Loucy (cell line): ENCODE data around the gene NADK2.

Experiments used
- EZH2phosphoT487 ChIP-seq: fragments of 200-600 bp; IDR thresholded peaks from 2 replicates; pipeline ENCODE4 v1.6.1; 2018; ENCODE audit warnings: antibody characterized with exemption, mild to moderate bottlenecking, moderate library complexity, borderline replicate concordance
- TF ChIP-seq, protein P1 (sequence below): fragments of 200-600 bp; sonication (generic); conservative IDR thresholded peaks from 2 replicates; pipeline ENCODE4 v1.5.1; 2014; ENCODE audit warnings: mild to moderate bottlenecking, antibody characterized with exemption, low read length

DNA sequence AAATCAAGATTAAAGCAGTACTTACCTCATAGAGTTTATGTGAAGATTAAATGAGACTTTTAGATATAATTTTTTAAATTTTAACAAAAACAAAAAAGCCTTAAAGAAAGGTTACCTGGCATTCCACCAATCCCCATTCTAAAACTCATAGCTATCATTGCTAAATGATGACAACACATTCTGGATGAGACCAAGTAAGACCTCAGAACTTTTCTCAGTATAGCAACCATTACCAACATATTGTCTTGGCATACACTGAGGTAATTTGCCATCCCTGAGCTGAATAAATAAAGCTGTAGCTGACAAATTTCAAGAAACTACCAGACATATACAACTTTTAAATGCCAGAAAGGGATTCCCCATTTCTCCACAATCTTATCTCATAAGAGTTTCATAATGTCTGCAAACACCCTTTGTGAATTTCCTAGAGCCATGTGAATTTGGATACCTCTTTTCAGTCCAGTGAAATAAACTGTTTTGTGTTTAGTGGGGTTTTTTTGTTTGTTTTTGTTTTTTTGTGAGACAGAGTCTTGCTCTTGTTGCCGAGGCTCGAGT lies 30.5 kb upstream of the NADK2 start:
- TF ChIP-seq, protein P1, sequence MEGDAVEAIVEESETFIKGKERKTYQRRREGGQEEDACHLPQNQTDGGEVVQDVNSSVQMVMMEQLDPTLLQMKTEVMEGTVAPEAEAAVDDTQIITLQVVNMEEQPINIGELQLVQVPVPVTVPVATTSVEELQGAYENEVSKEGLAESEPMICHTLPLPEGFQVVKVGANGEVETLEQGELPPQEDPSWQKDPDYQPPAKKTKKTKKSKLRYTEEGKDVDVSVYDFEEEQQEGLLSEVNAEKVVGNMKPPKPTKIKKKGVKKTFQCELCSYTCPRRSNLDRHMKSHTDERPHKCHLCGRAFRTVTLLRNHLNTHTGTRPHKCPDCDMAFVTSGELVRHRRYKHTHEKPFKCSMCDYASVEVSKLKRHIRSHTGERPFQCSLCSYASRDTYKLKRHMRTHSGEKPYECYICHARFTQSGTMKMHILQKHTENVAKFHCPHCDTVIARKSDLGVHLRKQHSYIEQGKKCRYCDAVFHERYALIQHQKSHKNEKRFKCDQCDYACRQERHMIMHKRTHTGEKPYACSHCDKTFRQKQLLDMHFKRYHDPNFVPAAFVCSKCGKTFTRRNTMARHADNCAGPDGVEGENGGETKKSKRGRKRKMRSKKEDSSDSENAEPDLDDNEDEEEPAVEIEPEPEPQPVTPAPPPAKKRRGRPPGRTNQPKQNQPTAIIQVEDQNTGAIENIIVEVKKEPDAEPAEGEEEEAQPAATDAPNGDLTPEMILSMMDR: no peak
- TF ChIP-seq EZH2phosphoT487: no peak
